ENCODE data around the gene CDCP2.

The CDCP2 gene

DNA sequence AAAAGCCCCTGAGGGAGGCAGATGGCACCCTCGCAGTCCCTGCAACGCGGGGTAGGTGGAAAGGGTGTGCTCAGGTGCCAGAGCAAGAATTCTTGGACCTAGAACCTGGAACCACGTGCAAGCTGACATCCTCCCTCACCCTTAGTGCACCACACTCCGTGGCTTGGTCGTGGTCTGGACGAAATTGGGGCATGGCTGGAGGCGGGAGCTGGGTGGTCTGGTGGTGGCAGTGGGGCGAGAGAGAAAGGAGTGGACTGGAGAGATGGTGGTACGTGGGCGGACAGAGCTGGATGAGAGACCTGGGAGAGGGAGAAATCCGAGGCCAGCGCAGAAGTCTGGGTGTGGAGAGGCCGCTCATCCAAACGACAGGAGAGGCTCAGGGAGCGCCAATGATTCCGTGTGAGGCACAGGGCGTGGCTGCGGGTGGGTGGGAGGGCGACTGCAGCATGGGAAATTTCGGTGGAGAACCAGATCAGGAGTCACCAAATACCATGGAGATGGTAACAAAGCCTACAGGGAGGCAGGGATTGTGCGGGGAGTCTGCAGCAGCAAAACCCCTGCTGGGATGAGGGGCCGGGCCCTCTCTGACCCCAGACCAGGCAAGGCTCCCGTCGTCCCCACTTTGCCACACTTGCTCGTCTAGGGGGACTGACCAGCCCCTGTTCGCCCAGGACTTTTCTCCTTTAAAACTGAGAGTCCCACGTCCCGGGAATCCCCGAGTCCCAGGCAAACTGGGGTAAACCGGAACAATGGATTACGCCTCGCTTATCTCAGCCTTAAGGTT, 31.9 kb downstream of the CDCP2 start:
- Histone ChIP-seq H3K4me3 (ENCODE audit: insufficient read length, low read depth) (peak overlapping the region; percentile 26), H3K4me1 (ENCODE audit: insufficient read depth, insufficient read length) (peaks cover 17% of the 10 kb centered on the region), H3K36me3 (ENCODE audit: insufficient read depth, insufficient read length, low read length) (no peaks in the 10 kb centered on the region), H3K9ac (ENCODE audit: insufficient read length, low read depth) (peak overlapping the region; percentile 32), H3K9me3 (ENCODE audit: insufficient read depth, low read length) (no peaks in the 10 kb centered on the region), H3K27me3 (ENCODE audit: insufficient read depth, insufficient read length) (peaks cover 17% of the 10 kb centered on the region)
- TF ChIP-seq ZNF274 (IDR thresholded peaks at IDR 0.05; ENCODE audit: low read depth, low read length): no peak
- TF ChIP-seq SUZ12 (IDR thresholded peaks at IDR 0.05; ENCODE audit: extremely low read depth, insufficient read depth, insufficient read length): no peak
- TF ChIP-seq YY1 (IDR thresholded peaks at IDR 0.05; ENCODE audit: insufficient read depth, insufficient read length): no peak
- no peak for DNase-seq (ENCODE audit: low read depth, low spot score)

- Histone ChIP-seq H3K27me3 (ENCODE audit: insufficient read depth, insufficient read length) (peaks cover 17% of the 10 kb centered on the region), H3K4me1 (ENCODE audit: insufficient read depth, insufficient read length) (peaks cover 14% of the 10 kb centered on the region), H3K9ac (ENCODE audit: insufficient read length, low read depth) (no peak overlapping the region), H3K4me3 (ENCODE audit: insufficient read length, low read depth) (no peak overlapping the region), H3K36me3 (ENCODE audit: insufficient read depth, insufficient read length, low read length) (no peaks in the 10 kb centered on the region), H3K9me3 (ENCODE audit: insufficient read depth, low read length) (no peaks in the 10 kb centered on the region)
- DNase-seq (ENCODE audit: low read depth, low spot score): no peak
- TF ChIP-seq SUZ12 (IDR thresholded peaks at IDR 0.05; ENCODE audit: extremely low read depth, insufficient read depth, insufficient read length) (no peak), ZNF274 (IDR thresholded peaks at IDR 0.05; ENCODE audit: low read depth, low read length) (no peak), YY1 (IDR thresholded peaks at IDR 0.05; ENCODE audit: insufficient read depth, insufficient read length) (no peak)
Measured at GRCh38 chr1:54120018-54120697, 32.6 kb downstream of the CDCP2 start.

DNA sequence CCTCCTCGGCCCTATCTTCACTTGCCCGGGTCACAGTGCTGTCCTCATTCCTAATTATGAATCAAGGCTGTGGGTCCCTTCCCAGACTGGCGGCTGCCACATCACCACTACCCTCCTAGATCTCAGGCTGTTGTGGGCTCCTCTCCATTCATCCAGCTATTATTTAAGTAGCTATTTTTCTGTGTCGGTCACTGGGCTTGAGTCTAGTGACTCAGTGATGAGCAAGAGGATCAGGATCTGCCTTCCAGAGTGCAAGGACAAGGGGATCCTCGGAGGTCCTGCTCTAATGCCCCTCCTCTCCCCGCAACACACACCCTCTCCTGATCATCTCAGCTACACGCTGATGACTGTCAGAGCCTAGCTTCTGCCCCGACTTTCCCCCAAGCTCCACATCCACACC, 34.1 kb downstream of the CDCP2 start:
- Histone ChIP-seq H3K27me3 (ENCODE audit: insufficient read depth, insufficient read length) (peaks cover 17% of the 10 kb centered on the region), H3K4me3 (ENCODE audit: insufficient read length, low read depth) (no peak overlapping the region), H3K9ac (ENCODE audit: insufficient read length, low read depth) (no peak overlapping the region), H3K9me3 (ENCODE audit: insufficient read depth, low read length) (no peaks in the 10 kb centered on the region), H3K4me1 (ENCODE audit: insufficient read depth, insufficient read length) (peaks cover 11% of the 10 kb centered on the region), H3K36me3 (ENCODE audit: insufficient read depth, insufficient read length, low read length) (no peaks in the 10 kb centered on the region)
- no peak for TF ChIP-seq YY1 (IDR thresholded peaks at IDR 0.05; ENCODE audit: insufficient read depth, insufficient read length)
- TF ChIP-seq SUZ12 (IDR thresholded peaks at IDR 0.05; ENCODE audit: extremely low read depth, insufficient read depth, insufficient read length): no peak
- TF ChIP-seq ZNF274 (IDR thresholded peaks at IDR 0.05; ENCODE audit: low read depth, low read length): no peak
- no peak for DNase-seq (ENCODE audit: low read depth, low spot score)

- TF ChIP-seq YY1 (IDR thresholded peaks at IDR 0.05; ENCODE audit: insufficient read depth, insufficient read length) (no peak), SUZ12 (IDR thresholded peaks at IDR 0.05; ENCODE audit: extremely low read depth, insufficient read depth, insufficient read length) (no peak), ZNF274 (IDR thresholded peaks at IDR 0.05; ENCODE audit: low read depth, low read length) (no peak)
- H3K9ac ChIP-seq (ENCODE audit: insufficient read length, low read depth): no peak overlapping the region
- peaks cover 14% of the 10 kb centered on the region for H3K27me3 ChIP-seq (ENCODE audit: insufficient read depth, insufficient read length)
- H3K4me1 ChIP-seq (ENCODE audit: insufficient read depth, insufficient read length): peaks cover 11% of the 10 kb centered on the region
- no peaks in the 10 kb centered on the region for H3K36me3 ChIP-seq (ENCODE audit: insufficient read depth, insufficient read length, low read length)
- no peaks in the 10 kb centered on the region for H3K9me3 ChIP-seq (ENCODE audit: insufficient read depth, low read length)
- no peak overlapping the region for H3K4me3 ChIP-seq (ENCODE audit: insufficient read length, low read depth)
- DNase-seq (ENCODE audit: low read depth, low spot score): no peak
Measured at GRCh38 chr1:54117815-54118563, 34.8 kb downstream of the CDCP2 start.

DNA sequence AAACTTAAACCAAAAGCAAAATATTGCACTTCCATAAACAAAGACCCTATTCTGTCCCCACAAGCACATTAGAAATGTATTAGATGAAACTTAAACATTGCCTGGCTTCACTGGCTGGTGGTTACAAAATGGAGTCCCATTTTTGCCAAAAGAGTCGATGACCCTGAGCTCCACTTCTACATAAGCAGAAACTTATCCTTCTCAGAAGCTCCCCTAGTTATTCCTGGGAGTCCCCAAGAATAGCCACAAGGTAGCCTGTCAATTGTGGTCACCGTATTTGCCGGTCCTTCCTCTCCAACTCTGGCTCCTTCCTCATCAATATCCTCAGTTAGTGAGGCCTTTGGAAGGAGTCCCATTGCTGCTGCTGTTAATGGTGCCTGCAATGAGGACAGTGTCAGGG, 37.3 kb downstream of the CDCP2 start:
- H3K4me1 ChIP-seq (ENCODE audit: insufficient read depth, insufficient read length): peaks cover 2% of the 10 kb centered on the region
- H3K9ac ChIP-seq (ENCODE audit: insufficient read length, low read depth): no peak overlapping the region
- H3K27me3 ChIP-seq (ENCODE audit: insufficient read depth, insufficient read length): no peaks in the 10 kb centered on the region
- no peak overlapping the region for H3K4me3 ChIP-seq (ENCODE audit: insufficient read length, low read depth)
- no peak for TF ChIP-seq ZNF274 (IDR thresholded peaks at IDR 0.05; ENCODE audit: low read depth, low read length)
- TF ChIP-seq YY1 (IDR thresholded peaks at IDR 0.05; ENCODE audit: insufficient read depth, insufficient read length): no peak
- no peak for TF ChIP-seq SUZ12 (IDR thresholded peaks at IDR 0.05; ENCODE audit: extremely low read depth, insufficient read depth, insufficient read length)
- no peaks in the 10 kb centered on the region for H3K9me3 ChIP-seq (ENCODE audit: insufficient read depth, low read length)
- DNase-seq (ENCODE audit: low read depth, low spot score): no peak
- H3K36me3 ChIP-seq (ENCODE audit: insufficient read depth, insufficient read length, low read length): no peaks in the 10 kb centered on the region

DNA sequence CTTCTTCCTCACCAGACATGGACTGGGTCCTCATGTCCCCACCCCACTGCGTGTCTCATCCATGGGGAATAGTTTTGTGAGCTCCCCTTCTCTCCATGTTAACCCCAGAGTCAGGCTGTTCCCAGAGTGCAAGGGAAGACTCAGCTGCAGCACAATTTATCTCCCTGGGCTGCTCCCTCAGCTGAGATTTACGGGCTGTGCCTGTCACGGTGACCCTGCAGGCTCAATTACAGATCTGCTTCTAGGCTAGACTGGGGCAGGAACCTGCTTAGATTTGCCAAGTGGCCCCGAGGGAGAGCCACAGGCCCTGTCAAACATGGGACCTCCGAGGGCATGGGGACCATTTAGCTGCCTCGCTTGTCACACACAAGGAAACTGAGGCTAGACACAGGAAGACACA, 37.8 kb downstream of the CDCP2 start:
- H3K9ac ChIP-seq (ENCODE audit: insufficient read length, low read depth): no peak overlapping the region
- DNase-seq (ENCODE audit: low read depth, low spot score): no peak
- H3K36me3 ChIP-seq (ENCODE audit: insufficient read depth, insufficient read length, low read length): no peaks in the 10 kb centered on the region
- no peaks in the 10 kb centered on the region for H3K27me3 ChIP-seq (ENCODE audit: insufficient read depth, insufficient read length)
- H3K9me3 ChIP-seq (ENCODE audit: insufficient read depth, low read length): no peaks in the 10 kb centered on the region
- TF ChIP-seq ZNF274 (IDR thresholded peaks at IDR 0.05; ENCODE audit: low read depth, low read length) (no peak), SUZ12 (IDR thresholded peaks at IDR 0.05; ENCODE audit: extremely low read depth, insufficient read depth, insufficient read length) (no peak), YY1 (IDR thresholded peaks at IDR 0.05; ENCODE audit: insufficient read depth, insufficient read length) (no peak)
- peaks cover 2% of the 10 kb centered on the region for H3K4me1 ChIP-seq (ENCODE audit: insufficient read depth, insufficient read length)
- H3K4me3 ChIP-seq (ENCODE audit: insufficient read length, low read depth): no peak overlapping the region

DNA sequence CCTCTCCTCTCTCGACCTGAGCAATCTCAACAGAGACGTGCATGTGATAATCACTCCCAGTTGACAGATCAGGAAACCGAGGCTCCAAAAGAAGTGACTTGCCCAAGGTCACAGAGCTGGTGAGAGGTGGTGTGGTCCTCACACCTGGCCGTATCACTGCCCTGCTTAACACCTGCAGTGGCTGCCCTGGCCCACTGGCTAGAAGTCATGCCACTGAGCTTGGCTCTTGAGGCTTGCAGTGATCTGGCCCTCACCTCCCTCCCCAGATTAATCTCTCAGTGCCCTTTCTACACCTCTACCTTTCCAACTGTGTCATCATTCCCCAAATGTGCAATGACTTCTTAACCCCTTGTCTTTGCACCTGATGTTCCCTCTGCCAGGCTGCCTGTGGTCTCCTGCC, 38.8 kb downstream of the CDCP2 start:
- peaks cover 2% of the 10 kb centered on the region for H3K4me1 ChIP-seq (ENCODE audit: insufficient read depth, insufficient read length)
- no peaks in the 10 kb centered on the region for H3K36me3 ChIP-seq (ENCODE audit: insufficient read depth, insufficient read length, low read length)
- DNase-seq (ENCODE audit: low read depth, low spot score): no peak
- no peak overlapping the region for H3K4me3 ChIP-seq (ENCODE audit: insufficient read length, low read depth)
- no peaks in the 10 kb centered on the region for H3K27me3 ChIP-seq (ENCODE audit: insufficient read depth, insufficient read length)
- H3K9me3 ChIP-seq (ENCODE audit: insufficient read depth, low read length): no peaks in the 10 kb centered on the region
- TF ChIP-seq ZNF274 (IDR thresholded peaks at IDR 0.05; ENCODE audit: low read depth, low read length): no peak
- TF ChIP-seq YY1 (IDR thresholded peaks at IDR 0.05; ENCODE audit: insufficient read depth, insufficient read length): no peak
- TF ChIP-seq SUZ12 (IDR thresholded peaks at IDR 0.05; ENCODE audit: extremely low read depth, insufficient read depth, insufficient read length): no peak
- no peak overlapping the region for H3K9ac ChIP-seq (ENCODE audit: insufficient read length, low read depth)

Measured in NT2/D1 (cell line).